Liver (tissue), 9 donors: ENCODE measurements around the gene SDF2. TPM values are rescaled to one million over a fixed set of nuclear protein-coding genes. Genes with fewer than 3 reads are reported as not detected.

Experiments used
- DNase-seq: peaks from one replicate; pipeline ENCODE4 v3.0.0-alpha.2; 2017; ENCODE audit warnings: low spot score
- H3K27ac ChIP-seq, 2 donors: one replicate each; pipeline ENCODE4 v1.7.0; 2013; ENCODE audit warnings: inconsistent platforms in 2 of 2, low read length in 2 of 2, control low read depth in 1 of 2, low read depth in 1 of 2, mild to moderate bottlenecking in 1 of 2
- H3K27me3 ChIP-seq, 4 donors: one replicate each; pipeline versions ENCODE4 v1.6.1 to v1.7.0; 2013; ENCODE audit warnings: low read length in 3 of 4, inconsistent platforms in 1 of 4, mild to moderate bottlenecking in 1 of 4, moderate library complexity in 1 of 4; ENCODE audit not compliant: control insufficient read depth in 4 of 4, insufficient read depth in 4 of 4
- H3K36me3 ChIP-seq, 4 donors: one replicate each; pipeline versions ENCODE4 v1.6.1 to v1.7.0; 2013; ENCODE audit warnings: low read length in 3 of 4, mild to moderate bottlenecking in 3 of 4, low read depth in 1 of 4, moderate library complexity in 1 of 4; ENCODE audit not compliant: control insufficient read depth in 4 of 4, insufficient read depth in 3 of 4
- H3K4me1 ChIP-seq, 4 donors: one replicate each; pipeline versions ENCODE4 v1.6.1 to v1.7.0; 2013; ENCODE audit warnings: low read length in 3 of 4, mild to moderate bottlenecking in 3 of 4, moderate library complexity in 1 of 4; ENCODE audit not compliant: control insufficient read depth in 4 of 4, insufficient read depth in 4 of 4
- H3K4me3 ChIP-seq, 3 donors: one replicate each; pipeline versions ENCODE4 v1.6.1 to v1.7.0; 2013; ENCODE audit warnings: low read length in 3 of 3, control low read depth in 1 of 3, low read depth in 1 of 3, mild to moderate bottlenecking in 1 of 3
- H3K9ac ChIP-seq, 2 donors: one replicate each; pipeline ENCODE4 v1.7.0; 2013; ENCODE audit warnings: low read length in 2 of 2, mild to moderate bottlenecking in 2 of 2, moderate library complexity in 2 of 2, control low read depth in 1 of 2, low read depth in 1 of 2
- H3K9me3 ChIP-seq, 4 donors: one replicate each; pipeline versions ENCODE4 v1.6.1 to v1.7.0; 2013; ENCODE audit warnings: low read length in 3 of 4; ENCODE audit not compliant: control insufficient read depth in 4 of 4
- ATF3 ChIP-seq: IDR thresholded peaks from 2 replicates; pipeline ENCODE4 v1.6.1; 2016; ENCODE audit warnings: antibody characterized with exemption
- EGR1 ChIP-seq, 2 donors: IDR thresholded peaks; 2 replicates each; pipeline ENCODE4 v1.6.1; 2016 to 2018; ENCODE audit warnings: antibody characterized with exemption in 2 of 2, low read depth in 2 of 2
- FOXA1 ChIP-seq: IDR thresholded peaks from 2 replicates; pipeline ENCODE4 v1.6.1; 2016; ENCODE audit warnings: antibody characterized with exemption
- FOXA2 ChIP-seq: IDR thresholded peaks from 2 replicates; pipeline ENCODE4 v1.6.1; 2016; ENCODE audit warnings: antibody characterized with exemption
- GABPA ChIP-seq, 2 donors: IDR thresholded peaks in 1 of 2; conservative IDR thresholded peaks in 1 of 2; 2 replicates each; pipeline ENCODE4 v1.6.1; 2016; ENCODE audit warnings: antibody characterized with exemption in 2 of 2, mild to moderate bottlenecking in 1 of 2, moderate library complexity in 1 of 2
- HNF4A ChIP-seq, 2 donors: conservative IDR thresholded peaks; 2 replicates each; pipeline ENCODE4 v1.6.1; 2016; ENCODE audit warnings: antibody characterized with exemption in 2 of 2, mild to moderate bottlenecking in 2 of 2
- HNF4G ChIP-seq: IDR thresholded peaks from 2 replicates; pipeline ENCODE4 v1.6.1; 2016; ENCODE audit warnings: antibody characterized with exemption
- JUND ChIP-seq, 2 donors: IDR thresholded peaks; 2 replicates each; pipeline ENCODE4 v1.6.1; 2016; ENCODE audit warnings: antibody characterized with exemption in 2 of 2
- MAX ChIP-seq: IDR thresholded peaks from 2 replicates; pipeline ENCODE4 v1.6.1; 2016; ENCODE audit warnings: antibody characterized with exemption
- NR2F2 ChIP-seq: IDR thresholded peaks from 2 replicates; pipeline ENCODE4 v1.6.1; 2016; ENCODE audit warnings: antibody characterized with exemption
- RAD21 ChIP-seq, 2 donors: IDR thresholded peaks; 2 replicates each; pipeline ENCODE4 v1.6.1; 2016; ENCODE audit warnings: antibody characterized with exemption in 2 of 2, mild to moderate bottlenecking in 2 of 2
- REST ChIP-seq: IDR thresholded peaks from 2 replicates; pipeline ENCODE4 v1.6.1; 2016; ENCODE audit warnings: antibody characterized with exemption, mild to moderate bottlenecking
- RXRA ChIP-seq, 2 donors: IDR thresholded peaks; 2 replicates each; pipeline ENCODE4 v1.6.1; 2017 to 2018; ENCODE audit warnings: antibody characterized with exemption in 2 of 2, mild to moderate bottlenecking in 1 of 2
- SP1 ChIP-seq: IDR thresholded peaks from 2 replicates; pipeline ENCODE4 v1.6.1; 2018; ENCODE audit warnings: antibody characterized with exemption, mild to moderate bottlenecking
- TAF1 ChIP-seq: conservative IDR thresholded peaks from 2 replicates; pipeline ENCODE4 v1.6.1; 2016; ENCODE audit warnings: antibody characterized with exemption, mild to moderate bottlenecking
- YY1 ChIP-seq: IDR thresholded peaks from 2 replicates; pipeline ENCODE4 v1.6.1; 2016; ENCODE audit warnings: antibody characterized with exemption, mild to moderate bottlenecking
- ZBTB33 ChIP-seq: IDR thresholded peaks from 2 replicates; pipeline ENCODE4 v1.6.1; 2016; ENCODE audit warnings: antibody characterized with exemption
- polyA plus RNA-seq, 2 donors: library from polyadenylated mRNA; stranded (reverse) in 1 of 2; unstranded in 1 of 2; fragments of 200-250 nt in 1 of 2; fragments of >200 nt in 1 of 2; fragmentation: Nextera tagmentation in 1 of 2; extraction: Ambion mirVana in 1 of 2; gene quantifications; one replicate each; pipeline versions ENCODE4 v1.2.1 to v1.2.3, GENCODE V29; 2013 to 2015
- total RNA-seq, 2 donors: library from RNA; depleted of rRNA; stranded (reverse); fragments of >200 nt; gene quantifications; one replicate each; pipeline ENCODE4 v1.2.3, GENCODE V29; 2014
- TF ChIP-seq, protein P1 (sequence below): fragments of 150-350 bp; IDR thresholded peaks from 2 replicates; pipeline ENCODE4 v1.5.1; 2017; ENCODE audit warnings: improper control_type of control experiment, low read depth, low read length; ENCODE audit not compliant: missing input control
- donor health status: healthy.
- donor health status: healthy.
- donor health status: healthy.
- donor health status: healthy.
- donor health status: healthy.

Gene SDF2
- total and polyA plus RNA-seq, 4 donors = 24.1 to 38.9 (median 28.0) TPM

DNA sequence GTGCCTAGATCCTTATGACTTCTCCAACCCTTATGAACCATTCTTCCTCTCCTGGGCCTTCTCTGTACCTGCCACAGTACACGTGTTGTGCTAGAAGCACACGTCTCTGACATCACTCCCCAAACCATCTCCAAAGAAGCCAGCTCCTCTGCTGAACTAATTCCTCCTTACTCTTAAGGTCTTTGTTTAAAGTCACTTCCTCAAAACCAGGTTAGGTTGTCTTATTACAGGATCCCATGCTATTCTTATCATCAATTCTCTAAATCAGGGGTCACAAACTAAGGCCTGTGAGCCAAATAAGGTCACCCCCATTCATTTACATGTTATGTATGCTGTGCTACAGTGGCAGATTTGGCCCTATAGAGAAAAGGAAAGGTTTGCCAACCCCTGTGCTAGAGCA is 4.3 kb upstream of the SDF2 start (continued):
- no peak for TF ChIP-seq HNF4G

DNA sequence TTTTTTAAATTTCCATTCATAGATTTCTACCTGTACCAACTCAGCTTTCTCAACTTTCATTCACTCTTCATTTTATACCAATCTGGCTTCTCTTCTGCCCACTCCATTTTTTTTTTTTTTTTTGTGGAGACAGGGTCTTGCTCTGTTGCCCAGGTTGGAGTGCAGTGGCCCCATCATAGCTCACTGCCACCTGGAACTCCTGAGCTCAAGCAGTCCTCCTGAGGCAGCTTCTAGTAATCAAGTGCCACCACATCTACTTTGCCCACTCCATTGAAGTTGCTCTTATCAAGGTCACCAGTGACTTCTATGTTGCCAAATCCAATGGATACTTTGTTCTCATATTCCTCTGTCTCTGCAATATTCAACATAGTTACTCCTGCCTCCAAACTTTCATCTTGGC is 2.0 kb upstream of the SDF2 start:
- H3K4me3 ChIP-seq = no peak overlapping the region
- H3K4me1 ChIP-seq = peaks cover 6 to 34% (median 23%) of the 10 kb centered on the region in 4 donors
- no peak overlapping the region for H3K27ac ChIP-seq
- TF ChIP-seq TAF1 (no peak), MAX (no peak), HNF4A (conservative IDR thresholded peaks at IDR 0.05) (no peak), ZBTB33 (no peak), RAD21 (IDR thresholded peaks at IDR 0.05) (no peak), YY1 (no peak), ATF3 (no peak), EGR1 (IDR thresholded peaks at IDR 0.05; ENCODE audit: low read depth in 2 of 2) (no peak), JUND (IDR thresholded peaks at IDR 0.05) (no peak), FOXA1 (no peak), HNF4G (no peak), GABPA (IDR thresholded peaks at IDR 0.05 in 1 of 2, conservative IDR thresholded peaks at IDR 0.05 in 1 of 2) (no peak), FOXA2 (no peak), REST (no peak), SP1 (no peak), NR2F2 (no peak), RXRA (IDR thresholded peaks at IDR 0.05) (no peak)
- TF ChIP-seq, protein P1, sequence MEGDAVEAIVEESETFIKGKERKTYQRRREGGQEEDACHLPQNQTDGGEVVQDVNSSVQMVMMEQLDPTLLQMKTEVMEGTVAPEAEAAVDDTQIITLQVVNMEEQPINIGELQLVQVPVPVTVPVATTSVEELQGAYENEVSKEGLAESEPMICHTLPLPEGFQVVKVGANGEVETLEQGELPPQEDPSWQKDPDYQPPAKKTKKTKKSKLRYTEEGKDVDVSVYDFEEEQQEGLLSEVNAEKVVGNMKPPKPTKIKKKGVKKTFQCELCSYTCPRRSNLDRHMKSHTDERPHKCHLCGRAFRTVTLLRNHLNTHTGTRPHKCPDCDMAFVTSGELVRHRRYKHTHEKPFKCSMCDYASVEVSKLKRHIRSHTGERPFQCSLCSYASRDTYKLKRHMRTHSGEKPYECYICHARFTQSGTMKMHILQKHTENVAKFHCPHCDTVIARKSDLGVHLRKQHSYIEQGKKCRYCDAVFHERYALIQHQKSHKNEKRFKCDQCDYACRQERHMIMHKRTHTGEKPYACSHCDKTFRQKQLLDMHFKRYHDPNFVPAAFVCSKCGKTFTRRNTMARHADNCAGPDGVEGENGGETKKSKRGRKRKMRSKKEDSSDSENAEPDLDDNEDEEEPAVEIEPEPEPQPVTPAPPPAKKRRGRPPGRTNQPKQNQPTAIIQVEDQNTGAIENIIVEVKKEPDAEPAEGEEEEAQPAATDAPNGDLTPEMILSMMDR = no peak
- no peak overlapping the region for H3K9ac ChIP-seq
- no peaks in the 10 kb centered on the region for H3K27me3 ChIP-seq
- H3K36me3 ChIP-seq = peaks cover 5 to 16% (median 7%) of the 10 kb centered on the region in 4 donors
- H3K9me3 ChIP-seq = no peaks in the 10 kb centered on the region
- DNase-seq = no peak
